Stimulated activated CD4-positive, alpha-beta T cell treated with anti-CD3 and anti-CD28 coated beads, Interleukin-4, amount 100 ng/mL, for 4 hours (primary cell): ENCODE data around the gene ALG9.

ENCODE experiments used
- DNase-seq, 2 experiments: peaks; one replicate each; pipeline ENCODE4 v3.0.0-alpha.2; 2020

ALG9 gene

DNA sequence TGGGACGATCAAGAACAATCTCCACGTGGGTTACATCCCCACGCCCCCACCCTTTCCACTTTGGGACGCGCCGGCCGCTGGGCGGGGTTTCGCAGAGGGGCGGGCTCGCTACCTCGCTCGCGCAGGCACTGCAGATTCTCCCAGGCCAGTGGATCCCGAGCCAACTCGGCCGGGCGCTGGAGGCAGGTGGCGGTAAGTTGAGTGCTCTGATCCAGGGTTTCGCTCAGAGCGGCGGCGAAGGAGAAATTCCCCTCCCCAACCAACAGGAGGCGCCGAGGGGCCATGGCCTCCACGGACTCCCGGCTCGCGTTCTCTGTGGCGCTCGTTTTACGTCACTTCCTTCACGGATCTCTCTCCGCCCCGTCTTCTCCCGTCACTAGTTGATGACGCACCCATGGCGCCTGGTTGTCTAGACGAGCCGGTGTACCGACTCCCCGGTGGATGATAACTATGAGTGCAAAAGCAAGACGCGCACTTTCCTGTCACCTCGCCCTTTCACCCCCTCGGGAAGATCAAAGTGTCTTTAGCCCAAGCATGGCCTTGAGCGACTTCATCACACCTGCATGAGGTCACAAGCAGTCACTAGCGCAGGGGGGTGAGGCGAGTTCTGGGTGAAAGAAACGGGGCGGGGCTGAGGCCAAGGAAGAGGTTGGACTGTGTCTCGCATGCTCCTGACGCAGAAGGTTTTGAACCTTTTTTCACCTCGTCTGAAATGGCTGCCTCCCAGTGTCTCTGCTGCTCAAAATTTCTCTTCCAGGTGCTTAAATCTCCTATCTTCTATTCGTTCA is 7.7 kb upstream of the ALG9 start, which contains the start of the genes CFAP68 and FDXACB1:
TSS of gene CFAP68 (plus strand) at position 693 of the 788 bp plus-strand sequence. CDS start at position 713, 20 bp downstream.
TSS of gene FDXACB1 (minus strand) at position 317 of the 788 bp plus-strand sequence. CDS start at position 284, 33 bp downstream.
- DNase-seq, result peak; percentile 84 to 94

DNA sequence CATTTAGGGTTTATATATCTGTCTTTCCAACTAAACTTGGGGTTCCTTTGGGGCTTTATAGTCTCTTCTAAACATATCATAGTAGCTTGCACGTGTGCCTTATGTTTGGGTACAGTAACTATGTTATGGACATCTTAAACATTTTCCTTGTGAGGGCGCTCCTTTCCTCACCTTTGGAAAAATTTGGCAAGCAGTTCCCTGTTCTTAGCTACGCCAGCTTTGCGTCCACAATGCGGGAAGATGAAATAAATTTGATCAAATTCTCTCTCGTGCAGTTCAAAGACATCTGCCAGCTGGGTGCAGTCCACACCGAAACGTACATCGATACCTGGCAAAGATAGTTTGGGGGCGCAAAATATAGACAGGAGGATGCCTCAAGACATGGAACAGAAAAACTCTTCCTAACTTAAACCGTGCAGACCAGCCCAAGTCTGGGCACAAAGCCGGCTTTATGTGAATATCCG is 7.0 kb upstream of the ALG9 start:
- no peak for DNase-seq

GRCh38 chr11:111871693-111872161 is 346 bp upstream of the ALG9 start:
- no peak for DNase-seq

GRCh38 chr11:111870522-111870885 is 877 bp downstream of the ALG9 start:
- no peak for DNase-seq

GRCh38 chr11:111870113-111870512 is 1.3 kb downstream of the ALG9 start:
- DNase-seq, result no peak

- no peak for DNase-seq
Observed at GRCh38 chr11:111860257-111860656, 11.1 kb downstream of the ALG9 start.

DNA sequence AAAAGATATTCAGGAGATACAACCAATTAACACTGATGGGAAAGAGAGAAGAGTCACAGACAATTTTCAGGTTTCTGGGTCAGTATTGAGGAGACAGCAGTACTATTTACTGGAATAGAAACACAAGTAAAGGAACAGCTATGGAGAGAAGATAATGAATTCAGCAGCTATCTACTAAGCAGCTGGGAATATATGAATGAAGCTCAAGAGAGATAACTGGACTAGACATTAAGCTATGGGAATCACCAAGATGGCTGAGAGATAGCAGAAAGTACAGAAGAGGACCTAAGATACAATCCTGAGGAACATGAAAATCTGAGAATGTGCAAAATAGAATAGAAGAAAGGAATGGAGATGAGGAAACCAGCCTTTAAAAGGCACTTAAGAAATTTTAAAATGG is 15.9 kb downstream of the ALG9 start:
- DNase-seq, result no peak

DNA sequence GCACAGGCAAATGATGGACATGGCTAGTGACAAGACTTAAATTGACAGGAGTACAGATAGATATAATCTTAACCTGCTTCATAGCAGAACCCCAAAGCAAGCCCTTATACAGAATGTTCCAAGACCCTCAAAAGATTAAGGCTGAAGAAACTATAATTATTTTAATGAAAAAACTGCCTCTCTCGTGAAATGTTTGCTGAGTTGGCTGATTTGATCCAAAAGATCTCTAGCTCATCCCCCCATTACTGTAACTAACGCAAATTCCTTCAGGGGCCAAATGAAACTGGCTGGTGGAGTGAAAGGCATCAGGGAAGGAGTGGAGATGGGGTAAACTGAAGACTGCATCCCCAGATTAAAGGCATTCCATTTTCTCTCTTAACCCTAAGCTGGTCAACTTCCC is 19.3 kb downstream of the ALG9 start:
- no peak for DNase-seq

DNA sequence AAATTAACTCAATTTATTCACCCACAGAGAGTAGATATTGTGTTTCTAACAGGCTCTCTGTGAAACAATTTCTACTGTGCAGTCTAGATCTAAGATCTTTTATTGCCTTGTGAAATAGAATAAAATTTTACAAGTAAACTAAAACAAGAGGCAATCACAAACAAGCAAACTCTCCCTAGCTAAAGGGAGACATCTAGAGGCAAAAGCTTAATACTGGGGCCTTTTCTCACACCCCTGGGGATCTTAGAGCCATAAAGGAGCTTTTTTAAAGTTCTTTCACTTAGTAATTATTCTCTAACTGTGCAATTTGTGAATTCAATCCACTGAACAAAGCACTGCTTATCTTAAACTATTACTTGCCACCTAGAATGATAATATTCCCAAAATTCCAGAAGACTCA is 19.7 kb downstream of the ALG9 start:
- no peak for DNase-seq

- DNase-seq, result no peak
Observed at GRCh38 chr11:111851067-111851466, 20.3 kb downstream of the ALG9 start.

GRCh38 chr11:111849631-111850030 is 21.8 kb downstream of the ALG9 start:
- DNase-seq, result no peak

GRCh38 chr11:111846636-111847035 is 24.7 kb downstream of the ALG9 start:
- DNase-seq, result no peak

GRCh38 chr11:111846063-111846462 is 25.3 kb downstream of the ALG9 start:
- no peak for DNase-seq

- DNase-seq, result no peak
Observed at GRCh38 chr11:111845276-111846028, 25.9 kb downstream of the ALG9 start.

DNA sequence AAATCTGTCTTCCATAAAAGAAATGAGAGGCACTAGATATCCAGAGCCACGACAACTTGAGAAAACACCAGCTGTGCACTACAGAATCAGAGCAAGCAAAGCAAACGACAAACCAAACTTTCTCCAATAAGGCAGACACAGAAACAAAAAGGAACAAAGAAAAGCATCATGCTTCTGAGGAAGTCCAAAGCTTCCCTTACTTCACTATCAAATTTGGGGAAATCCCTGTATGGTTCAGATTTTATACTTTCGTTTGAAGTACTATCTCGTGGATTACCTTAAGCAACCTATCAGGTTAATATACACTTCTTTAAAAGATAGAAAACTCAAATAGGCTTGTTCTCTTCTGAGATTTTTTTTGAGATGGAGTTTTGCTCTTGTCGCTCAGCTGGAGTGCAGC is 27.7 kb downstream of the ALG9 start:
- no peak for DNase-seq

DNA sequence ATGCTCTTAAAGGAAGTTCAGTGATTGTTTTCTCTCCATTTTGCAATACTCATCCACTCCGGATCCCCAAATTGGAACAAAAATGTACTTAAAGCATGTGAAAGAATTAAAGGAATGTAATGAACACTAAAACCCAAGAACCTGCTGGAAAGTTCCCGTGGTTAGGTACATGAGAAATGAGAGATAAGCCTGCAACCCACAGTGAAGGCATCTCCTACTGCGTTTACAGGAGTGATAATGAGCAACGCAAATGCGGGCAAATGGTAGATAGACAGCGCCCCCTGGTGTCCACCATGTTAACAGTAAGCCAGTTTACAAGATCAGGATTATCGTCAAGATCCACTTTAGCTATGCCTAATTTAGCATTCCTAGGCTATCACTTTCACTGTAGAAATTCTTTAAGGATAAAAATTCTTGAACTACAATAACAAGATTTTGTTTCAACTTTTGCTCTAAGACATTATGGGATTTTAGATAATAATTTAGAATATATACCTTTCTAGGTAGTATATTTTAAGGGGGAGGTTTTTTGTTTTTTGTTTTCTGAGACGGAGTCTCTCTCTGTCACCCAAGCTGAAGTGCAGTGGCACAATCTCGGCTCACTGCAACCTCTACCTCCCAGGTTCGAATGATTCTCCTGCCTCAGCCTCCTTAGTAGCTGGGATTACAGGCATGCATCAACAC is 29.9 kb downstream of the ALG9 start:
- DNase-seq, result peak; percentile 75 to 84

- DNase-seq, result no peak
Observed at GRCh38 chr11:111840143-111840542, 31.2 kb downstream of the ALG9 start.

- DNase-seq, result no peak
Observed at GRCh38 chr11:111838054-111838453, 33.3 kb downstream of the ALG9 start.

DNA sequence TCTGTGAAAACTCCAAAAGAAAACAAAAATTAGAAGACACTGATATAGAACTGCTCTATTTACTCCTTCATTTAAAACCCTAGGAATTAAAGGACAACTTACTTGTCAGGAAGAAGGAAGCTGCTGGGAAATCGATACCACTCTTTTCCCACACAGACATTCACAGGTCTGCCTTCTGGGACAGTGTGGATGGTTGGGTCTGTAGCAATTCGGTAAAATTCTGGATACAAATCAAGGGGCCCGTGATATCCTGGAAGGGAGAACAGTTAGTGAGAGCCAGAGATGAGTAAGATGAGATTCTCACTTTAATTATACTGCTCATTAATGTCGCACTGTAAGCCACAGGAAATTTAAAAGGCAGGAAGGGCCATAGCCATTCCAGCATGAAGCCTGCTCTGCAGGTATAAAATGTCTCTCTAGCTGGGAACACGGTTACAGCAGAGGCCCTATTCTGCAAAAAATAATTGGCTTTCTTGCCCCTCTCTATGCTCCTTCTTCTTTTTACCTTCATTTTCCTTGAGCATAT is 34.0 kb downstream of the ALG9 start:
- no peak for DNase-seq

DNA sequence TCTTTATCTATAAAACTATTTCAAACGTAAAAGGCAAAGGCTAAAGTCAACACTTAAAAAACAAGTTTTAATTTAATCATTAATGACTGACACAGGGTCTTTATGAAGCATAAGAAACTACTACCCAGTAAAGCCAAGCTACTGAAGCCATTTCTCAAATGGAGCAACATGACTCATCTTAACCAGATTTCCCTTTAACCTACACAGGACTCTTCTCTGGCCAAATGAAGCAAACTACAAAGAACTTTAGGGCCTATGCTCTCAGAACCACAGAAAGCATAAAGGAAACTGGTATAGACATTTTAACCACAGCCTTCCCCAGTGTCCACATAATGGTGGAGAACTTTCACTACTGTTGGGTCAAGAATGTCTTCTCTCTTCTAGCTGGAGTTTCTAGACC is 34.7 kb downstream of the ALG9 start:
- no peak for DNase-seq

DNA sequence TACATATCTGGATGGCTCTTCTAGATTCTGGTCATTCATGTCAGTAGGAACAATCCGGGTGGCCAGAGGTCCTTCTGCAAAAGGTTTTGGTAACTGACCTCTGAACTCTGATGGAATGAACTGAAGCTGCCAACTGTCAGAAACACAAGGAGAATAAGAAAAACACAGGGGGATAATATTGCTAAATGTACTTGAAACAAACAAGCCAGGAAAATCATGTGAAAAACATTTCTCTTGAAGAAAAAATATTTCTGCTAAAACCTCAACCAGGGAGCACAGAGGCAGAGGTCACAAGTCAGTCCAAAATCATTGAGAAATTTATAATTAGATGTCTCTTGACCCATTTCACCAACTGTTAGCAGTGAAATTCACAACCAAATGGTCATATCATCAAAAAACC is 35.2 kb downstream of the ALG9 start:
- no peak for DNase-seq

DNA sequence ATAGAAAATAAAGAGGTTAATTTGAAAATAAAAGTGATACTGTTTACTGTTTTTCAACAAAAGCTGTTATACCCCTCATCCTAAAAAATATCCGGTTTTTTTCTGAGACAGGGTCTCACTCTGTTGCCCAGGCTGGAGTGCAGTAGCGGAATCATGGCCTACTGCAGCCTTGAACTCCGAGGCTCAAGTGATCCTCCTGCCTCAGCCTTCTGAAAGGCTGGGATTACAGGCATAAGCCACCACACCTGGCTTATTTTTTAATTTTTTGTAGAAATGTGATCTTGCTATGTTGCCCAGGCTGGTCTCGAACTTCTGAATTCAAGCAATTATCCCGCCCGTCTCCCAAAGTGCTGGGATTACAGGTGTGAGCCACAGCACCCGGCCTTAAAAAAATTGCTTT is 35.7 kb downstream of the ALG9 start:
- no peak for DNase-seq
